Measurements from ENCODE around the gene SH3BGRL3. TPM values are rescaled to one million over a fixed set of nuclear protein-coding genes. Genes with fewer than 3 reads are reported as not detected.
"Not testable (repeated sequence)": the region's sequence is repeated elsewhere in the genome, so short reads cannot be mapped to it uniquely, and the experiment has no call there.

SH3BGRL3 gene
- total and polyA plus RNA-seq, 7 experiments from 2014 or later = 156 to 636 (median 380) TPM

DNA sequence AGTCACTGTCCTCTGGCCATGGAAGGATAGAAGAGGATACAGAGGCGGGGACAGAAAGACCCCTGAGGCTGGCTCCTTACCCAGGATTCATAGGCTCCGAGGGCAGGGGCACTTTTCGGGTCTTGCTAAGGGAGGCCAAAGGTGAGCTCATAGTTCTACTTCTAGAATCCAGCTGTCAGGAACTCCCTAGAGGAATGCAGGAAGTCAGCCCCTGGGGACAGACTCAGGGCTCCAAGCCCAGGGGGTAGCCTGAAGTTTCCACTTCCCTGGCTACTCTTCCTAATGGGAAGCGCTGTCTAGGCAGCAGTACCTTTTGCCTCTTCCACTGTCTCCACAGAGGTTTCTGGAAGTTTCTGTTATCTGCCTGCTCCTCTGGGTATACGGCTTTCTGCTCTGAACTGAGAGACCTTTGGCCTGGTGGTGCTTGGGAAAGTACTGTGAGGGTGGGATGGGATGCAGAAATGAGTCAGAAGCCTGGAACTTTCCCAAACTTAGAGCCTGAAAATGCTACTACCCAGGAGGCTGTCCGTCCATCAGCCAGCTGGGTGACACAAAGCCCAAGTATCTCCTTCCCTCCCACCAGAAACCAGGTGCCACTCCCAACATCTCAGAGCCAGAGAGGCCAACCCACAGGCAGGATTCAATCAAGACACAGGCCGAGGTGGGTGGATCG, 23.0 kb downstream of the SH3BGRL3 start:
- Histone ChIP-seq H3K36me3 (ENCODE audit: control insufficient read depth in 2 of 3, insufficient read depth in 3 of 3, low read length in 3 of 3) (no peaks in the 10 kb centered on the region), H3K27ac (ENCODE audit: low read depth, low read length) (no peak overlapping the region), H3K4me3 (ENCODE audit: low read length) (no peak overlapping the region), H3K4me1 (ENCODE audit: control insufficient read depth in 2 of 2, insufficient read depth in 2 of 2, low read length in 2 of 2) (peaks cover 13 to 16% of the 10 kb centered on the region in 2 donors), H3K27me3 (ENCODE audit: control insufficient read depth in 2 of 2, insufficient read depth in 2 of 2, low read length in 2 of 2) (no peaks in the 10 kb centered on the region), H3K9me3 (ENCODE audit: control insufficient read depth in 2 of 3, low read length in 3 of 3) (no peaks in the 10 kb centered on the region)
- no peaks in the 10 kb centered on the region for H3K27me3 Mint-ChIP-seq
- H3K4me3 Mint-ChIP-seq = no peak overlapping the region
- peaks cover 26 to 55% (median 44%) of the 10 kb centered on the region in 7 donors for H3K4me1 Mint-ChIP-seq
- DNase-seq (no peak), ATAC-seq (no peak)
- H3K27ac Mint-ChIP-seq = peak overlapping the region in 5 of 9 donors; percentile 28 to 70 (median 48)
- no peaks in the 10 kb centered on the region for H3K9me3 Mint-ChIP-seq
- intact Hi-C loops (cut with micrococcal nuclease) = no loop called here
- ChIA-PET POLR2A (interaction anchor here (0.5 to 35.3 kb wide), 5 partner anchors 15 to 195 kb away, joined by 3 to 1967 read pairs (median 4); partner anchors contain the start of genes CD52 and SH3BGRL3), CTCF (no interaction called here)
- H3K36me3 Mint-ChIP-seq = no peaks in the 10 kb centered on the region

DNA sequence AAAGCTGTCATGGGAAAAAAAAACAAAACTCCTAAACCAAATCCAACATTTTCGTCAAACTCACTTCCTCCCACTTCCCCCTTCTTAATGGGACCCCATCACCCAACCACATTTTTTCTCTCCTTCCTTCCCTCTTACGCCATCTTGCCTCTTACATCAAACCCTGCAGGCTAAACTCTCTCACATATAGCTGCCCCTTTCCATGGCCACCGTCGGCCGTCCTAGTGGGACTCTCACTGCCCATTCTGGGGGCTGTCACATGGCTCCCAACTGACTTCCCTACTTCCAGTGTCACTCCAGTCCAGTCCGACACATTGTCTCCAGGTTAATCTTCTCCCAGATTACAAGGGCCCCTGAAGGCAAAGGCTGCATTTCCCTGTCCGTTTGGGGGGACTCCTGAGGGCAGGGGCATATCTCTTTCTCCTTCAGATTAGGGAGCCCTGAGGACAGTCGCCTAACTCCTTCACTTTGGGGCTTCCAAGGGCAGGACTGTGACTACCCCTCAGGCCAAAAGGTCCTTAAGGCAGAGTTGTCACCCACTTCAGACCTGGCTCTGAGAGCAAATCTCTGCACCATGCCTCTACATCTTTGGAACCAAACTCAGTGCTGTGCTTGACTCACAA, 25.9 kb downstream of the SH3BGRL3 start:
- H3K4me3 Mint-ChIP-seq = peak overlapping the region; percentile 93 to 99 (median 98)
- intact Hi-C loops (cut with micrococcal nuclease) = loop anchor here (1.0 to 5.0 kb wide), 6 partner anchors 18 to 392 kb away; partner anchors contain the start of genes HMGN2 (in 2 of the 2) and ARID1A (in 1 of the 2)
- Histone ChIP-seq H3K4me3 (ENCODE audit: low read length) (peak overlapping the region; percentile 87), H3K27ac (ENCODE audit: low read depth, low read length) (peak overlapping the region; percentile 76), H3K9me3 (ENCODE audit: control insufficient read depth in 2 of 3, low read length in 3 of 3) (no peaks in the 10 kb centered on the region), H3K27me3 (ENCODE audit: control insufficient read depth in 2 of 2, insufficient read depth in 2 of 2, low read length in 2 of 2) (no peaks in the 10 kb centered on the region), H3K36me3 (ENCODE audit: control insufficient read depth in 2 of 3, insufficient read depth in 3 of 3, low read length in 3 of 3) (no peaks in the 10 kb centered on the region), H3K4me1 (ENCODE audit: control insufficient read depth in 2 of 2, insufficient read depth in 2 of 2, low read length in 2 of 2) (peaks cover 16 to 29% of the 10 kb centered on the region in 2 donors)
- peak overlapping the region; percentile 90 to 99 (median 96) for H3K27ac Mint-ChIP-seq
- ChIA-PET CTCF (interaction anchor here (0.7 to 7.1 kb wide), 4 partner anchors 10 to 35 kb away, joined by 4 to 131 read pairs (median 5); no protein-coding TSS in a partner anchor), POLR2A (interaction anchor here (0.6 to 35.3 kb wide), 4 partner anchors 14 to 523 kb away, joined by 3 to 1967 read pairs (median 144); partner anchors contain the start of genes CD52 and SH3BGRL3)
- ATAC-seq (no peak), DNase-seq (no peak)
- H3K27me3 Mint-ChIP-seq = no peaks in the 10 kb centered on the region
- no peaks in the 10 kb centered on the region for H3K9me3 Mint-ChIP-seq
- no peaks in the 10 kb centered on the region for H3K36me3 Mint-ChIP-seq
- peaks cover 27 to 57% (median 33%) of the 10 kb centered on the region in 7 donors for H3K4me1 Mint-ChIP-seq

DNA sequence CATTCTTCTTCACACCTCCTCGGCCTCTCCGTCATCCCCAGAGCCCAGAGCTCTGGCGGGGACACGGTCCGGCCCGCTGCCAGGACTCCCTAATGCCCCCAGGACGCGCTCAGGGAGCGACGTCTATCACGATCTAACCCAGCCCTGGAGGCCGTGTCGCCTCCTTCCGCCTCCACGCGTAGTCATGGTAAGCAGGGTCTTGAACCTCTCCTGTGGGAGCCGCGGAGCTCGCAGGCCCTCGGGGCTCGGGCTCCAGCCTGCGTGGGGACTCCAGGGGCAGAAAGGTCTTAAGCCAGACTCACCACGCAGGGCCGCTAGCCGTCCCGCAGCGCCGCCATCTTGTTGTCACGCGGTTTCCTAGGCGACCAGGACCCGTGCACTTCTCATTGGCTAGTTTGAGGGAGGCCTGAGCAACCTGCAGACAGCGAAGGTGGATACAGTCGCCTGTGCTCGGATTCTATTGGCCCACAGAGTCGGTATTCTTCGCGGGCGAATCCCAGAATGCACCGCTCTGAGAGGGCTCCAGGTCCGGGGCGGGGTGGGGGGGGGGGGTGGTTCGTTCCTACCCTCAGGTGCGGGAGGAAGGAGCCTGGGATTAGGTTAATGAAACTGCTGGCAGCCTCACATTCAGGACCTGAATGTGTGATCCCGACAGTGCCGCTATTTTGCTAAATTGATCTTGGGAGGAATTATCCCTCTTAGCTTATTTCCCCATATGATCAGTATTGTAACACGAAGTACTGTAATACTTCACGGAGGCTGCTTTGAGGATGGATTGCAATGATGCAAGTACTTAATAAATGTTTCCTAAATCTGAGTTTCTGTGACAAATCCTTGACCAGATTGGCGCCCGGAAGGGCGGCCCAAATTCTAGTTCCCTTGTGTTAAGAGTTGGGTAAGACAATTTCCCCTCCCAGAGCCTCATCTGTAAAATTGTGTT, 26.7 kb downstream of the SH3BGRL3 start, which contains the start of gene UBXN11:
UBXN11 (minus strand) TSS at position 347 of the 940 bp plus-strand sequence. CDS start 3,753 bp downstream, outside the sequence.
- intact Hi-C loops (cut with micrococcal nuclease) = loop anchor here (1.0 to 5.0 kb wide), 9 partner anchors 11 to 401 kb away; partner anchors contain the start of genes CD52 (in 2 of the 2), HMGN2 (in 2 of the 2) and ARID1A (in 1 of the 2)
- POLR2A ChIA-PET = interaction anchor here (0.7 to 35.3 kb wide), 9 partner anchors 9 to 522 kb away, joined by 3 to 1967 read pairs (median 6); partner anchors contain the start of genes CD52, CEP85 and SH3BGRL3
- DNase-seq (peak; percentile 66 to 95 (median 89)), ATAC-seq (peak; percentile 99)
- peak within 1 kb of the TSS; percentile 76 for H3K27ac ChIP-seq (ENCODE audit: low read depth, low read length)
- H3K4me3 Mint-ChIP-seq = peak within 1 kb of the TSS; percentile 93 to 99 (median 98)
- no peaks in the 10 kb centered on the region for H3K27me3 ChIP-seq (ENCODE audit: control insufficient read depth in 2 of 2, insufficient read depth in 2 of 2, low read length in 2 of 2)
- no peaks in the 10 kb centered on the region for H3K36me3 ChIP-seq (ENCODE audit: control insufficient read depth in 2 of 3, insufficient read depth in 3 of 3, low read length in 3 of 3)
- H3K4me3 ChIP-seq (ENCODE audit: low read length) = peak within 1 kb of the TSS; percentile 87
- no peaks in the 10 kb centered on the region for H3K9me3 Mint-ChIP-seq
- no peaks in the 10 kb centered on the region for H3K27me3 Mint-ChIP-seq
- CTCF ChIA-PET = interaction anchor here (1.3 to 7.1 kb wide), 5 partner anchors 11 to 31 kb away, joined by 6 to 131 read pairs (median 13); partner anchors contain the start of genes CD52 and SH3BGRL3
- peaks cover 25 to 58% (median 34%) of the 10 kb centered on the region in 7 donors for H3K4me1 Mint-ChIP-seq
- H3K4me1 ChIP-seq (ENCODE audit: control insufficient read depth in 2 of 2, insufficient read depth in 2 of 2, low read length in 2 of 2) = peaks cover 16 to 31% of the 10 kb centered on the region in 2 donors
- no peaks in the 10 kb centered on the region for H3K36me3 Mint-ChIP-seq
- H3K9me3 ChIP-seq (ENCODE audit: control insufficient read depth in 2 of 3, low read length in 3 of 3) = no peaks in the 10 kb centered on the region
- peak within 1 kb of the TSS; percentile 90 to 99 (median 96) for H3K27ac Mint-ChIP-seq

DNA sequence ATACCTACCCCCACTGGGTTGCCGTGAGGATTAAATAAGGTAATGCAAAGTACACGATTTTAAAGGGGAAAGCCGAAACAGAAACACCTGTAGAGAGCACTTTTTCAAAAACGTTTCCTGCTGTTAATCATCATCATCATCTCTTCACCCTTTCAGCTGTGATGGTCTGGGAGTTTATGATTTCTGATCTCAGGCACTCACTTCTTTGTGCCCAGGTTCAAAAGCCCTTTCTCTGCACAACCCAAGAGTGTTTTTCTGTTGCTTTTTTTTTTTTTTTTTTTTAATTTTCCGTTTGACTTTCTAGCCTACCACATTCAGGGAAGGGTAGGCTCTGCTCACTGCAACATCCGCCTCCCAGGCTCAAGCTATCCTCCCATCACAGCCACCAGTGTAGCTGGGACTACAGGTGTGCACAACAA, 27.5 kb downstream of the SH3BGRL3 start:
- peak overlapping the region; percentile 89 to 99 (median 96) for H3K27ac Mint-ChIP-seq
- DNase-seq = peak in 6 of 9 donors; percentile 56 to 83 (median 71)
- H3K4me3 ChIP-seq (ENCODE audit: low read length) = peak overlapping the region; percentile 60
- H3K36me3 Mint-ChIP-seq = peaks cover 0 to 4% (median 0%) of the 10 kb centered on the region in 5 donors
- ATAC-seq = peak; percentile 18
- intact Hi-C loops (cut with micrococcal nuclease) = loop anchor here (1.0 to 5.0 kb wide), 8 partner anchors 10 to 402 kb away; partner anchors contain the start of genes CD52 (in 2 of the 2), HMGN2 (in 2 of the 2) and ARID1A (in 1 of the 2)
- peak overlapping the region; percentile 93 to 99 (median 98) for H3K4me3 Mint-ChIP-seq
- ChIA-PET POLR2A (interaction anchor here (0.7 to 35.3 kb wide), 9 partner anchors 10 to 137 kb away, joined by 3 to 1967 read pairs (median 6); partner anchors contain the start of genes CD52, CEP85 and SH3BGRL3), CTCF (interaction anchor here (0.6 to 7.1 kb wide), 14 partner anchors 11 to 469 kb away, joined by 3 to 131 read pairs (median 5); partner anchors contain the start of genes CD52 and SH3BGRL3)
- H3K4me1 ChIP-seq (ENCODE audit: control insufficient read depth in 2 of 2, insufficient read depth in 2 of 2, low read length in 2 of 2) = peaks cover 16 to 31% of the 10 kb centered on the region in 2 donors
- H3K27me3 Mint-ChIP-seq = no peaks in the 10 kb centered on the region
- peak overlapping the region; percentile 76 for H3K27ac ChIP-seq (ENCODE audit: low read depth, low read length)
- H3K36me3 ChIP-seq (ENCODE audit: control insufficient read depth in 2 of 3, insufficient read depth in 3 of 3, low read length in 3 of 3) = no peaks in the 10 kb centered on the region
- H3K4me1 Mint-ChIP-seq = peaks cover 29 to 64% (median 40%) of the 10 kb centered on the region in 7 donors
- H3K9me3 Mint-ChIP-seq = no peaks in the 10 kb centered on the region
- H3K9me3 ChIP-seq (ENCODE audit: control insufficient read depth in 2 of 3, low read length in 3 of 3) = no peaks in the 10 kb centered on the region
- no peaks in the 10 kb centered on the region for H3K27me3 ChIP-seq (ENCODE audit: control insufficient read depth in 2 of 2, insufficient read depth in 2 of 2, low read length in 2 of 2)

DNA sequence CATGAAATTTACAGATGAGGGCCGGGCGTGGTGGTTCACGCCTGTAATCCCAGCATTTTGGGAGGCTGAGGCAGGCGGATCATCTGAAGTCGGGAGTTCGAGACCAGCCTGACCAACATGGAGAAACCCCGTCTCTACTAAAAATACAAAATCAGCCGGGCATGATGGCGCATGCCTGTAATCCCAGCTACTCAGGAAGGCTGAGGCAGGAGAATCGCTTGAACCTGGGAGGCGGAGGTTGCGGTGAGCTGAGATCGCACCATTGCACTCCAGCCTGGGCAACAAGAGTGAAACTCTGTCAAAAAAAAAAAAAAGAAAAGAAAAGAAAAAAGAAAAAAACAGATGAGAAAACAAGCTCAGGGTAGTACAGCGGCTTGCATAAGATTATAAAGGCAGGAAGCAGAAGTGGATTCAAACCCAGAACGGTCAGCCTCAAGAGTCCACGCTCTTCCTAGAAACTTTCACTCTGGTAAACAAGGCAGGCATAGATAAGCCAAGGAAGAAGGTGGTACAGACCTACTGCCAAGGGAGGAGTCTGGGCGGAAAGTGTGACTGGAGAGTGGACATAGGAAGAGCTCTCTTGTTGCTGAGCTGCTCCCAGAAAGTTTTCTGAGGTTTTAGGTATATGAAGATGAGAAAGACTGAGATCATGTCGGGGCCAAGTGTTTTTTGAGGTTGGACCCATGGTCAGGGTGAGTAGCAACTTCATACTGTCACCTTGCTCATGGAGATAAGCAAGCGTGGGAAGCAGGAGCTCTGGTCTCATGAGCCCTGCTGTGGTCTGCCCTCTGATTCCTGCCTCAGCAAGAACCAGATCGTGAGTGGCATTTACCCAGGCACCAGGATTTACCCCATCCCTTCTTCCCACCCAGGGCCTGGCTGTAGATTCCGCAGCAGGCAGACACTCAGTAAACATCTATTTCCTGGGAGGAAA, 28.3 kb downstream of the SH3BGRL3 start:
- peak overlapping the region; percentile 89 to 99 (median 96) for H3K27ac Mint-ChIP-seq
- intact Hi-C loops (cut with micrococcal nuclease) = loop anchor here (1.0 to 5.0 kb wide), 8 partner anchors 9 to 403 kb away; partner anchors contain the start of genes CD52 (in 2 of the 2), HMGN2 (in 2 of the 2) and ARID1A (in 1 of the 2)
- peak overlapping the region; percentile 7 for H3K4me3 ChIP-seq (ENCODE audit: low read length)
- H3K36me3 ChIP-seq (ENCODE audit: control insufficient read depth in 2 of 3, insufficient read depth in 3 of 3, low read length in 3 of 3); H3K27me3 ChIP-seq (ENCODE audit: control insufficient read depth in 2 of 2, insufficient read depth in 2 of 2, low read length in 2 of 2); H3K27me3 Mint-ChIP-seq; H3K9me3 Mint-ChIP-seq; H3K9me3 ChIP-seq (ENCODE audit: control insufficient read depth in 2 of 3, low read length in 3 of 3); ATAC-seq; H3K36me3 Mint-ChIP-seq: not testable (repeated sequence)
- peak overlapping the region; percentile 93 to 99 (median 98) for H3K4me3 Mint-ChIP-seq
- DNase-seq = peak in 3 of 9 donors; percentile 2 to 46 (median 43)
- H3K4me1 Mint-ChIP-seq = peaks cover 29 to 65% (median 43%) of the 10 kb centered on the region in 7 donors
- POLR2A ChIA-PET = interaction anchor here (0.7 to 35.3 kb wide), 9 partner anchors 11 to 138 kb away, joined by 3 to 1967 read pairs (median 6); partner anchors contain the start of genes CD52, CEP85 and SH3BGRL3
- peaks cover 16 to 31% of the 10 kb centered on the region in 2 donors for H3K4me1 ChIP-seq (ENCODE audit: control insufficient read depth in 2 of 2, insufficient read depth in 2 of 2, low read length in 2 of 2)
- CTCF ChIA-PET = interaction anchor here (0.6 to 7.1 kb wide), 16 partner anchors 10 to 469 kb away, joined by 3 to 131 read pairs (median 4); partner anchors contain the start of genes CD52 and SH3BGRL3
- H3K27ac ChIP-seq (ENCODE audit: low read depth, low read length) = peak overlapping the region; percentile 76
